ENCODE results near the gene ABHD6.
"Not testable (repeated sequence)": the region's sequence is repeated elsewhere in the genome, so short reads cannot be mapped to it uniquely, and the experiment has no call there.

The ABHD6 gene

DNA sequence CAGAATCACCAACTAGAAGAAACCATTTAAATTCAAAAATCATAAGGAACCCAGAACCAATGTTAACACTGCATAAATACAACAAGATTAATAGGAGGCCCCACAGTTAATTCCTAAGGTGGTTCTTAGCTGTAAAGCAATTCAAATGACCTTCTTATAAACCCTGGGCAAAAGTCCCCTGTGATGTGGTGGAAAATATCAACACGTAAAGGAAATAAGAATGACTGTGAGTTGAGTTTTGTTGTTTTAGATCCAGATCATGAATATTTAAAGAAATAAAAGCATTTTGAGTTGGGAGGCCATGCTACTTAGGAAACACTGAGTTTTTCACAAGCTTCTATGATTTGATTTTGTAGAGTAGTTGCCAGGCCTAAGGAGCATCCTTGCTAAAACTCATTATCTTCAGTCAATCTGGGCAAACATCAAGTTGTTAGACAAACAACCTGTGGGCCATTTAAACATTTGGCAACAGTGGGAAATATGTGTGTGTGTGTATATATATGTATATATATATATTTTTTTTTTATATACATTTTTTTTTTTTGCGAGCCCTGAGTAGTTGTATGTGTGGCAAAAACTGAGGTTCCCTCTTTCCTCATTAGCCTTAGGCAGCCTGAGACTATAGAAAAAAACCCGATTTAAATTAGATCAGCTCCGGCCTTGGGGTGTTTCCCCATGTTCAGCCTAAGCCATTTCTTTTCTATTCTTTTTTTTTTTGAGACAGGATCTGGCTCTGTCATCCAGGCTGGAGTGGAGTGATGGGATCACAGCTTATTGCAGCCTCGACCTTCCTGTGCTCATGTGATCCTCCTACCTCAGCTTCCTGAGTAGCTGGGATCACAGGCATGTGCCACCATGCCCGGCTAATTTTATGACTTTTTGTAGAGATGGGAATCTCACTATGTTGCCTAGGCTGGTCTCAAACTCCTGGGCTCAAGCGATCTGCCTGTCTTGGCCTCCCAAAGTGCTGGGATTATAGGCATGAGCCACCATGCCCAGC lies 87.1 kb downstream of the ABHD6 start:
- no peak for DNase-seq

DNA sequence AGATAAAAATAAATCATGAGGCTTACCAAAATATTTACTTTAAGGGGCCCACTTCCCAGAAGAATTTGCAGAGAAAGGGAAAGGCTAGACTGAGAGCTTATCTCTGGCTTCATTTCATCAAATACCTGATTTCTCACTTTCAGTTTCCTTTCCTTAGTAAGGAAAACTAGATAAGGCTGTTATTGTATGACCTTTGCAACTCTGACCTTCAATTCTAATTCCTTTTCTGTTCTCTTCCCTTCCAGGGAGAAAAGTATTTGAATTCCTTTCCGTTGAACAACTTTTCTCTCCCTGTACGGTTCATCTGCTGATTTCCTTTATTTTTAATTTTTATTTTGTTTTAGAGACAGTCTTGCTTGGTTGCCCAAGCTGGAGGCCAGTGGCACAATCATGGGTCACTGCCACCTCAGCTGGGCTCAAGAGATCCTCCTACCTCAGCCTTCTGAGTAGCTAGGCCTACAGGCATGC lies 88.0 kb downstream of the ABHD6 start:
- DNase-seq, result no peak

DNA sequence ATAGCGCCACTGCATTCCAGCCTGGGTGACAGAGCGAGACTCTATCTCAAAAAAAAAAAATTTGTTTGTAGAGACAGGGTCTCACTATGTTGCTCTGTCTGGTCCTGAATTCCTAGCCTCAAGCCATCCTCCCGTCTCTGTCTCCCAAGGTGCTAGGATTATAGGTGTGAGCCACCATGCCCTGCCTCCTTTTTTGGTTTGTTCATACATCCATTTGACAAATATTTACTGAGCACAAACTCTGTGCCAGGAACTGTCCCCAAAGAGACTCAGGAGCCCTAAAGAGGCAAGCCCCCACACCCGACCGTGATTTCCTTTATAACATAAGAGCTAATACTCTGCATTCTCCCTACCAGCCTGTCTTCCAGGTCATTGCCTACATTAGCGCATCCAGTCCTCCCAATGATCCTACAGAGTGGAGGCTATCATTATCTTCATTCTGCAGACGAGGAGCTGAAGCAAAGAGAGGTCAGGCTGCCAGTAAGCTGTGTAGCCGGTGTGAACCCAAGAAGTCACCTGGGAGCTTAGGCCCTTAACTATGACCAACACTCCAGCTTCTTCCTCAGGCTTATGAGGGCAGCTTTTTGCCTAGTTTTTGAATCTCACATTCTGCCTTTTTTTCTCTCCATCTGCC lies 88.8 kb downstream of the ABHD6 start:
- no peak for DNase-seq

DNA sequence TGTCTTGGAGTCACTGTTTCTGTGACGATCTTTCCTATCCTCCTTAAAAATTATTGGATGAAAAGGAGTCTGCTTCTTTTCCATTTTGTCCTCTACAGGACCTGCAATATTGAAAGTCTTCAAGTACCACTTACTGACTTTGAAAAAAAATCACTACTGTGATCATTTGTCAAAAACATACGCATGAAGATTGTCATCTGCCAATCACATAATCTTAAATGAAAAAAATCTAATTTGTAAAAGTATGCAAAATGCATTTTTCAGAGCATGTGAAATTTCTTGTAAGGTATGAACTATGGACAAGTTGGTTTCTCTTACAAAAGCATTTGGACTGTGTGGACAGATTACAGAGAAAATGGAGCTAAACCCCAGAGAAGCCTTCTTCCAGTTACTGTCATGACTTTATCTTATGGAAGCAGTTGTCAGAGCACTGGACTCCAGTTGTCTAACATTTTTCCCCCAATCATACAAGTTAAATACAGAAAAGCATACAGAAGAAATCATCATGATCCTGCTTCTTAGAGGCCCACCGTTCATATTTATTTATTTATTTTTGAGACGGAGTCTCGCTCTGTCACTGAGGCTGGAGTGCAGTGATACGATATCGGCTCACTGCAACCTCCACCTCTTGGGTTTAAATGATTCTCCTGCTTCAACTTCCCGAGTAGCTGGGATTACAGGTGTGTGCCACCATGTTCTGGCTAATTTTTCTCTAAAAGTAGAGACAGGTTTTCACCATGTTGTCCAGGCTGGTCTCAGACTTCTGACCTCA lies 91.7 kb downstream of the ABHD6 start:
- no peak for DNase-seq

DNA sequence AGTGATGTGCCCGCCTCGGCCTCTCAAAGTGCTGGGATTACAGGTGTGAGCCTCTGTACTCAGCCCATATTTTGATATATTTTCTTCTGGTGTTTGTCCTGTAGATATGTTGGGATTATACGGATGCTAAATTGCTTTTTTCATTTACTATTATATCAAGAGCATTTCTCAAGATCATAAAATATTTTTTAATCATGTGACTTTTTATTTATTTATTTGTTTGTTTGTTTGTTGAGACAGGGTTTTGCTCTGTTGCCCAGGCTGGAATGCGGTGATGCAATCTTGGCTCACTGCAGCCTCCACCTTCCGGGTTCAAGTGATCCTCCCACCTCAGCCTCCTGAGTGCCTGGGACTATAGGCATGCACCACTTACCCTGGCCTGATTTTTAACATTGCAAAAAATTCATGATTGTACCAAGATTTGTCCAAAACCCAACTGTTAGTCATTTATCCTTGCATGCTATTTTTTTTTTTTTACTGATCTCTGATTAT lies 92.4 kb downstream of the ABHD6 start:
- DNase-seq, result no peak

DNA sequence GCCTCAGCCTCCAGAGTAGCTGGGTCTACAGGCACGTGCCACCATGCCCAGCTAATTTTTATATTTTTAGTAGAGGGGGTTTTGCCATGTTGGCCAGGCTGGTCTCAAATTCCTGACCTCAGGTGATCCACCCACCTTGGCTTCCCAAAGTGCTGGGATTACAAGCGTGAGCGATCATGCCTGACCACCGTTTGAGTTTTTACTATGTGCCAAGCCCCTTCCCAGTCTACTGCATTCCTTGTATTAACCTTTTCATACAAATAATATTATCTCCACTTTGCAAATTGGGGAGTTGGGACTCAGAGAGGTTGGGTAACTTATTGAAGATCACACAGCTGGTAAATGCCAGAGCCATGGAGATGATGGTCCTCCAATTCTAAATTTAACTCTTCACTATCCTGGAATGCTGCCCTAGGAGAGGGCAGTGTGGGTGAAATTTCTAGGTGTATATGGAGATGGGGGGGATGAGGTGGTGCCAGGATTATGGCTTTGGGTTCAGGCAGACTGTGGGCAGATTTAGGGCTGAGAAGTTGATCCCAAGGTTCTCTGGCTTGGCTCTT lies 94.1 kb downstream of the ABHD6 start:
- DNase-seq, result no peak

DNA sequence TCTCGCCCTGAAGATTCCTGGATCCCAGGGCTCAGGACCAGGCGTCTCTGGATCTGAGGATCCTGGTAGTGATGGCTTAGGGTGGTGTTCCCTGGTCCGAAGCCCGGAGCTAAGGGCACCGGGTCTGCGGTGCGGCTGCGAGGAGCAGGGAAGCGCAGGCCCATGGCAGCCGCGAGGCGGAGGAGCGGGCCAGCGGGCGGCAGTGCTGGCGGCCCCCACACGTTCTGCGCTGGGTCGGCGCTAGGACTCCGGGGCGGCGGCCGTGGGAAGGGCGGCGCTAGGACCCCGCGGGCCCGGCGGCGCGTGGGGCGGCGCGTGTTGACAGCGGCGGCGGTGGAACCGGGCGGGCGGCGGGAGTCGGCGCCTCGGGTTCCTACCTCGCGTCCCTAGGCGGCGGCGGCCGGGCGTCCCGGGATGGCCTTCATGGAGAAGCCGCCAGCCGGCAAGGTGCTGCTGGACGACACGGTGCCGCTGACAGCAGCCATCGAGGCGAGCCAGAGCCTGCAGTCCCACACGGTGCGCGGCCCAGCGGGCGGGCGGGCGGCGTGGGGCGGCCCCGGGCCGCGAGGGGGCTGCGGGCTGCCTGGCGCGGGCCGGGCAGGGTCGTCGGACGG lies 95.1 kb downstream of the ABHD6 start, which contains the start of gene PXK:
TSS of gene PXK (plus strand) at position 318 of the 614 bp plus-strand sequence. CDS start at position 415, 97 bp downstream.
- peak; percentile 83 for DNase-seq

DNA sequence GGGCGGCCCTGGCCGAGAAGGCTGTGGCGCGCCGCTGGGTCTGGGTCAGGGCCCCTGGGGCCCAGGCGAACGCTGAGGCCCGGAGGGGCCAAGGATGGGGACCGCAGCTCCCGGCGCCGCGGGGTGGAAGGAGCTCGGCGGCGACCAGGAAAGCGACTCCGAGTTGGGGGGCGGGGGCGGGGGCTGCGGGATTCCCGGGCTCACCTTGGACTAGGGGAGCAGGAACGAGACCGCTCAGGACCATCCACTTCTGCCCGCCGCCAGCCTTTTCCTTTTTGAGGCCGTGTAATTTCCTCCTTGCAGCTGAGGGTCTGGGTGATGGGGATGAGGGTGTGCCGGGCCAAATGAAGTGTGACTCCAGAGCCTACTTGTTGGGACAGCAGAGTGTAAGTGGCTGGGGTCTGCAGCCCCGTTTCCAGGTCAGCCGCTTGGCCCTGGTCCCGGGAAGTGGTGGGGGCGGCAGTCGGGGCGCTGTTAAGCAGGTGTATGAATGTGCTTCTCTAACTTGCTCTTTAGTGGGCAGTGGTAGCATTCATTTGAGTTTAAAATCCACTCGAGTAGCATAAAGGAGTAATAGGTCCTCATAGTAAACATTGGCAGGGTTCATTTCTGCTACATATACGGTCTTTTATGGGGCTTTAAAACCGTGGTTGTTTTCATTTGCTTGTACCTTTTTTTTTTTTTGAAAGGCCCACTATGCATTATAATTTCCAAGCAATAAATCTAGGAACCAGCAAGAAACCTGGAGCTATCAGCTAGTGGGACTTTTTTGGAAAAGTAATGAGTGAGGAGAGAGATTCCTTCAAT lies 95.8 kb downstream of the ABHD6 start:
- DNase-seq, result no peak

DNA sequence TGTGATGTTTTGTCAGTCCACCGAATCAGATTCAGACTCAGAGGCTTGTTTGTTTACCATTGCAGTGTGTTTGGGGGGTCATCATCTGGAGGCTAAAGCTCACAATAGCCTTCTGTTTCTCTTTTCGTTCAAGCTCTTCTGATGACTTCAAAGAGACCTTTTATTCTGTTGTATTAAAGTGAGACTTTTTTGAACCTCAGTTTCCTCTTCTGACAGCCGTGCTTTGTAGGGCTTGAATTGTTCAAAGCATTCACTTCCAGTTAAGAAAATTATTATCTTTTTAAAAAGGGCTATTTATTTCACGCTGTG lies 96.4 kb downstream of the ABHD6 start:
- DNase-seq, result no peak

DNA sequence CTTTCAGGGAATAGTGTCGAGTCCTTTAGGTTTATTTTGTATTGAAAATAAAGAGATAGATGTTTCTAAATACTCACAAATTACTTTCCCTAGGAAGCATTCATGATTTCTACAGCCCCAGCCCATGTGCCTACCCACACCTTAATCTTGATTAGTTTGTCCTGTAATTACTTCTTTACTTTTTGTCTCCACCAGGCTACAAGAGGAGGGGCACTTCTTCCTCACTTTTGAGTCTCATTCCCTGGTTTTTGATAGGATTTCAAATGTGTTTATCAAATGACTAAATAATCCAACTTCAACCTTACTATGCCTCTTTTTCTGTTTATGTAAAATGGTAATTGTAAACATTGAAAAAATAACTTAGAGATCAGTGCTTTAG lies 96.9 kb downstream of the ABHD6 start:
- DNase-seq, result no peak

DNA sequence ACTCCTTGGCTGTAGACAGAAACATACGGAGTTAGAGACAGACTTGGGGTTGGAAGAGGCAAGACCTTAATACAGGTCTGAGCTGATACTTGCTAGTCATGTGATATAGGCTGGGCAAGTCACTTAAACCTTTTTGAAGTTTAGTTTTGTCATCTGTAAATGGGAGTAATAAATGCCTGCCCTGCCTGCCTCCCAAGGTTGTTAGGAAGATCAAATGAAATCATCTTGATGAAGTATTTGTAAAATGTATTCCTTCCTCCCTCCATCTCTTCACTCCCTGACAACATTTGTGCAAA lies 98.0 kb downstream of the ABHD6 start:
- DNase-seq, result no peak

DNA sequence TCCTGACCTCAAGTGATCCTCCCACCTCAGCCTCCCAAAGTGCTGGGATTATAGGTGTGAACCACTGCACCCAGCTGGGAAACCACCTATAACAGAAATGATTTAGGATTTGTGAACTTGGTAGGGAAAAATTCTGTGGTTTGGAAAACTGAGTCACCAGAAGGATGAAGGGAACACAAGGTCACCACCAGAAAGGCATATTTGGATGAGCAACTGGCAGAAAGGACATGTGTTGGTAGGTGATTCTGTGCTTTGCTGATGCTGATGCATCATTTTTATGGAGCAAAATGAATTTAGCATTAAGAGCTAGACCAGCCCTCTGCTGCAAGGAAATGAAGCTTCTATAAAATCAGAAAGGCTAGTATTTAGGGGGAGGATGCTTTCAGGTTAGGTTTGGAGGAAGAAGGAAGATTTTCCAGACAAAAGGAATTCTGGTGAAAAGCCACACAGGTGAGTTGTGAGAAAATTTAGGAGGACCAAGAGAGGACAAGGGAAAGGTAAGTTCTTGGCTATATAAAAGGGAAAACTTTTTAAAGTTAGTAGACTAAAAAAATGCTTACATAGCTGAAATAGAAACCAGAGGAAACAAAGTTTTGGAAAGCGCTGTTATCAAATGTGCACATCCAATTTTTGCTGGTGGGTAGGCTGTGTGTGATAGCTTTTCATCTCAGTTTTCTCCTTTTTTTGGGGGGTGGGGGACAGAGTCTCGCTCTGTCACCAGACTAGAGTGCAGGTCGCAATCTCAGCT lies 98.7 kb downstream of the ABHD6 start:
- DNase-seq, result peak; percentile 92

DNA sequence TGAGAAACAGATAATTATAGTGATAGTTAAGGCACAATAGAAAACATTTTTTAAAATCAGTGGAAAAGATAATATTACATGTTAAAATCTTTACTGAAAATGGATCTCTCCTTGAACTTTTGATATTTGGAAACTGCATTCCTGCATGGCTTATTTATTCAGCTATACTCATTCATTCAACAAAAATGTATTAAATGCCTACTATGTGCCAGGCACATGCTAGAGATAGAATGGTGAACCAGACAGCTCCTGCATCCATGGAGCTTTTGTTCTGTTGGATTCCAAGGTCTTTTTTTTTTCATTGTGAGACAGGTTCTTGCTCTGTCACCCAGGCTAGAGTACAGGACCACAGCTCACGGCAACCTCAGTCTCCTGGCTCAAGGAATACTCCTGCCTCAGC lies 99.6 kb downstream of the ABHD6 start:
- DNase-seq, result no peak

DNA sequence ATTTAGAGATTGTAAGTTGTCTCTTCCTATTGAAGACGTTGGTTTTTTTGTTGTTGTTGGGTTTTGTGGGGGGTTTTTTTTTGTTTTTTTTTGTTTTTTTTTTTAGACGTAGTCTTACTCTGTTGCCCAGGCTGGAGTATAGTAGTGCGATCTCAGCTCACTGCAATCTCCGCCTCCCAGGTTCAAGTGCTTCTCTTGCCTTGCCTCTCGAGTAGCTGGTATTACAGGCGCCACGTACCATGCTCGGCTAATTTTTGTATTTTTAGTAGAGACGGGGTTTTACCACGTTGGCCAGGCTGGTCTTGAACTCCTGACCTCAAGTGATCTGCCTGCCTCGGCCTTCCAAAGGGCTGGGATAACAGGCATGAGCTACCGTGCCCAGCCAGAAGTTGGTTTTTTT lies 101.6 kb downstream of the ABHD6 start:
- not testable (repeated sequence) for DNase-seq

DNA sequence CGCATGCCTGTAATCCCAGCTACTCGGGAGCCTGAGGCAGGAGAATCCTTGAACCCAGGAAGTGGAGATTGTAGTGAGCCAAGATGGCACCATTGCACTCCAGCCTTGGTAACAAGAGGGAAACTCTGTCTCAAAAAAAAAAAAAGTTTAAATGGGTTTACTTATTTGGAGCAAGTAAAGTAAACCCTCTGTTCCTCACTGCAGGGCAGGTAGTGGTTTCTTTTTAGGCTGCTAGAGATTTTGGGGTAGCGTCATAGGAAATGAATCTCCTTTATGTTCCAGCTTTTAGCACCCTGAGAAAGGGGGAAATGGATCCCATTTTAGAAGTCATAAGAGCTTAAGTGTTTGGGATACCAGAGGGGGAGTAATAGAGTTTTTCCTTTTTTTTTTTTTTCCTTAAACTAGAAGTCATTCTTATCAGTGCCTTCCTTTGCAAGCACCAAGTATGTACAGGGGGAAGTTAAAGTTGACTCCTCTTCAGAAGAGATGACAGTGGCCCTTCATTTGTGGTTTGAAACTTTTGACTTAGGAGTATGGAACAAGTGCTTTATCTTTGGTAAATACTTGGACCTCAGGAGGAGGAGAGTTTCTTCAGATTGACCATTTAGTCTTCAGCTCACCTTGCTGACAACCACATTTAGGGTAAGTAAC lies 103.1 kb downstream of the ABHD6 start:
- no peak for DNase-seq

DNA sequence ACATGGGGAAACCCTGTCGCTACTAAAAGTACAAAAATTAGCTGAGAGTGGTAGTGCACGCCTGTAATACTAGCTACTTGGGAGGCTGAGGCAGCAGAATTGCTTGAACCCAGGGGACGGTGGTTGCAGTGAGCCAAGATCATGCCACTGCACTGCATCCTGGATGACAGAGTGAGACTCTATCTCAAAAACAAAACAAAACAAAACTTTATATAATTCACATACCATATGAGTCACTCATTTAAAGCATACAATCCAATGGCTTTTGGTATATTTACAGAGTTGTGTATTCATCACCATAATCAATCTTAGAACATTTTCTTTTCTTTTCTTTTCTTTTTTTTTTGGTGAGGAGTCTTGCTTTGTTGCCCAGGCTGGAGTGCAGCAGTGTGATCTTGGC lies 103.8 kb downstream of the ABHD6 start:
- DNase-seq, result no peak

DNA sequence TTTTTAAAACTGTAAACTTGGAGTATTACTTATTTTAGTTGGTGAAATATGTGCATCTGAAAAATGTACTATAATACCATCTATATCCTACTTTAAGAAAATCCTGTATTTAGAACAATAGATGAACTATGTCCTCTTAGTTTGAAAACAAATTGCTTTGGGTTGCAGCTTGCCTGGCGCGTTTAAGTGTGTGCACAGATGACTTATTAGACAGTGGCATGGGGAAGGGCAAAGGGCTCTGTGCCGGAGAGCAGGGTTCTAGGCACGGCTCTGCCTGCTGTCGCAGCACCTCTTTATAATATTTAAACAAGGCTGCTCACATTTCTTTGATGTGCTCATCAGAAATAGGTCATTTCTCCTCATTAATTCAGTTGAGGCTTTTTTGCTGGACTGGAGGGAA lies 105.1 kb downstream of the ABHD6 start:
- no peak for DNase-seq

All from fibroblast of skin of abdomen (primary cell).